PC-3 (cell line): ENCODE measurements around the gene RNU5D-1. TPM values are rescaled to one million over a fixed set of nuclear protein-coding genes. Genes with fewer than 3 reads are reported as not detected.
"Not testable (repeated sequence)": the region's sequence is repeated elsewhere in the genome, so short reads cannot be mapped to it uniquely, and the experiment has no call there.

Experiments used
- ATAC-seq: fragments of 200-7000 bp; cut with Tn5 transposase; 2 replicates; pipeline ENCODE4 v1.9.1; 2020; ENCODE audit warnings: mild to moderate bottlenecking, moderate library complexity
- BruUV-seq: library from RNA; stranded (reverse); fragments of 400-500 nt; replicated peaks from 2 replicates; lab custom pipeline; 2021; lab: Mats Ljungman, UMichigan
- CTCF ChIA-PET: fragments of 300-600 bp; sonication (Branson Sonifier 250); formaldehyde crosslinking; loops from one replicate; lab custom pipeline; 2022; ENCODE audit warnings: antibody characterized with exemption; lab: Charles Lee
- POLR2A ChIA-PET: fragments of 300-600 bp; sonication (Branson Sonifier 250); formaldehyde crosslinking; loops from one replicate; lab custom pipeline; 2022; ENCODE audit warnings: antibody characterized with exemption; ENCODE audit not compliant: unreplicated experiment; lab: Charles Lee
- DNase-seq: peaks from one replicate; pipeline ENCODE4 v3.0.0-alpha.2; 2015
- H2AFZ ChIP-seq: fragments of 300-600 bp; sonication (generic); 2 replicates; pipeline ENCODE4 v1.6.0; 2016; ENCODE audit warnings: antibody characterized with exemption, low read length
- H3F3A ChIP-seq: fragments of 300-600 bp; sonication (generic); one replicate; pipeline ENCODE4 v1.6.0; 2017; ENCODE audit warnings: antibody characterized with exemption, low read length, control low read depth, mild to moderate bottlenecking; ENCODE audit not compliant: unreplicated experiment
- H3K27ac ChIP-seq: fragments of 300-600 bp; sonication (generic); 2 replicates; pipeline ENCODE4 v1.5.1; 2016; ENCODE audit warnings: mild to moderate bottlenecking, low read length
- H3K27me3 ChIP-seq: fragments of 300-600 bp; sonication (generic); 2 replicates; pipeline ENCODE4 v1.6.1; 2016; ENCODE audit warnings: low read length, mixed read lengths
- H3K36me3 ChIP-seq: fragments of 300-600 bp; sonication (generic); 2 replicates; pipeline ENCODE4 v1.6.1; 2016; ENCODE audit warnings: low read depth, mixed run types, low read length, mixed read lengths
- H3K4me1 ChIP-seq: fragments of 300-600 bp; sonication (generic); 2 replicates; pipeline ENCODE4 v1.5.1; 2016; ENCODE audit warnings: low read length; ENCODE audit not compliant: insufficient read depth
- H3K4me2 ChIP-seq: fragments of 300-600 bp; sonication (generic); 2 replicates; pipeline ENCODE4 v1.6.0; 2016; ENCODE audit warnings: low read length
- H3K4me3 ChIP-seq: fragments of 300-600 bp; sonication (generic); 2 replicates; pipeline ENCODE4 v1.5.1; 2016; ENCODE audit warnings: mild to moderate bottlenecking, low read length, mixed read lengths
- H3K79me2 ChIP-seq: fragments of 300-600 bp; sonication (generic); 2 replicates; pipeline ENCODE4 v1.6.1; 2017; ENCODE audit warnings: low read length, mixed read lengths
- H3K9ac ChIP-seq: fragments of 300-600 bp; sonication (generic); 2 replicates; pipeline ENCODE4 v1.6.0; 2016; ENCODE audit warnings: mild to moderate bottlenecking, low read length
- H3K9me2 ChIP-seq: fragments of 300-600 bp; sonication (generic); replicated peaks from 2 replicates; pipeline ENCODE4 v1.6.1; 2016; ENCODE audit warnings: mixed run types, low read length, mixed read lengths
- H3K9me3 ChIP-seq: fragments of 300-600 bp; sonication (generic); 2 replicates; pipeline ENCODE4 v1.6.1; 2016; ENCODE audit warnings: low read length, mixed read lengths
- H4K20me1 ChIP-seq: fragments of 300-600 bp; sonication (generic); 2 replicates; pipeline ENCODE4 v1.6.1; 2016; ENCODE audit warnings: low read length, mixed read lengths
- CTCF ChIP-seq: fragments of 300-600 bp; sonication (generic); conservative IDR thresholded peaks from 2 replicates; pipeline ENCODE4 v1.5.1; 2017; ENCODE audit warnings: antibody characterized with exemption, low read depth, mild to moderate bottlenecking, low read length
- EZH2 ChIP-seq: fragments of 300-600 bp; sonication (generic); IDR thresholded peaks from one replicate; pipeline ENCODE4 v1.6.1; 2017; ENCODE audit warnings: antibody characterized with exemption, mild to moderate bottlenecking, low read length; ENCODE audit not compliant: unreplicated experiment
- EZH2phosphoT487 ChIP-seq: fragments of 300-600 bp; sonication (generic); IDR thresholded peaks from 2 replicates; pipeline ENCODE4 v1.6.1; 2018; ENCODE audit warnings: mild to moderate bottlenecking, antibody characterized with exemption, low read length, borderline replicate concordance
- intact Hi-C: fragments of 100-400 bp; cut with micrococcal nuclease; formaldehyde crosslinking; loops from 2 replicates; pipeline ENCODE4 v1.9.0; 2023
- total RNA-seq: library from RNA; depleted of rRNA; stranded (reverse); fragments of >200 nt; gene quantifications from 2 replicates; pipeline ENCODE4 v1.2.3, GENCODE V29; 2014

RNU5D-1 gene
- total RNA-seq, 1 experiment from 2014 or later, result not detected

DNA sequence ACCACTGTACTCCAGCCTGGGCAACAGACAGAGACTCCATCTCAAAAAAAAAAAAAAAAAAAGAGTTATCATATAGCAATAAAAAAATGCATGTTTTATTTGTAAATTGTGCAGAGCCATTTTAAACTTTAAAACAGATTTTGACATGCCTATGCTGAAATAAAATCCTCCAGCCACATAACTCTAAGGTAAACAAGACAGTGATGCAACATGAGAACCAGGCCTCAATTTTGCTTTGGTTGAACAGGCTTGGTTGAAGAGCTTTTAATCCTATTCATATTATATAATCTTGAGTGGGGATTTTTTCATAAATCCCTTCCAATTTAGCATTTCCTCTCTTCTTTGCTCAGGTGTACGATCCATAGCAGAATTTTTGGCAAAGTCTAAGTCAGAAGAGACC is 30.4 kb downstream of the RNU5D-1 start:
- H3K9ac ChIP-seq, result no peak overlapping the region
- peaks cover 22% of the 10 kb centered on the region for H3K4me1 ChIP-seq
- H4K20me1 ChIP-seq, result no peaks in the 10 kb centered on the region
- ChIA-PET POLR2A (no interaction called here), CTCF (no interaction called here)
- no peaks in the 10 kb centered on the region for H3K9me2 ChIP-seq
- no peaks in the 10 kb centered on the region for H3K27me3 ChIP-seq
- H3K36me3 ChIP-seq, result no peaks in the 10 kb centered on the region
- BruUV-seq, result no TSS peak
- intact Hi-C loops, result no loop called here
- TF ChIP-seq EZH2phosphoT487 (no peak), EZH2 (no peak), CTCF (no peak)
- H3K4me3 ChIP-seq, result no peak overlapping the region
- no peak overlapping the region for H3K27ac ChIP-seq
- no peaks in the 10 kb centered on the region for H3F3A ChIP-seq
- no peaks in the 10 kb centered on the region for H3K79me2 ChIP-seq
- H3K9me3 ChIP-seq, result no peaks in the 10 kb centered on the region
- no peak overlapping the region for H3K4me2 ChIP-seq
- ATAC-seq, result no peak
- H2AFZ ChIP-seq, result no peak overlapping the region
- DNase-seq, result peak; percentile 20

- H2AFZ ChIP-seq, H3K36me3 ChIP-seq, H3K79me2 ChIP-seq, H3K4me3 ChIP-seq, BruUV-seq, H3K9ac ChIP-seq, POLR2A ChIA-PET, H4K20me1 ChIP-seq, H3K27ac ChIP-seq, intact Hi-C loops, H3K4me2 ChIP-seq, ATAC-seq, H3K9me2 ChIP-seq, H3K9me3 ChIP-seq, DNase-seq, CTCF ChIA-PET, H3K27me3 ChIP-seq, H3F3A ChIP-seq: not testable (repeated sequence)
- H3K4me1 ChIP-seq, result peaks cover 22% of the 10 kb centered on the region
Observed at GRCh38 chr1:44699375-44699774, 31.6 kb downstream of the RNU5D-1 start.

- intact Hi-C loops, result no loop called here
- Histone ChIP-seq H3K4me2 (no peak overlapping the region), H3K36me3 (no peaks in the 10 kb centered on the region), H4K20me1 (no peaks in the 10 kb centered on the region), H3K4me1 (peaks cover 19% of the 10 kb centered on the region), H3K9me2 (no peaks in the 10 kb centered on the region), H3K27me3 (no peaks in the 10 kb centered on the region), H3K9me3 (no peaks in the 10 kb centered on the region), H3K79me2 (no peaks in the 10 kb centered on the region), H2AFZ (no peak overlapping the region), H3K4me3 (no peak overlapping the region), H3K27ac (0 out of 2 replicates have a peak overlapping the region, but pooled peaks have one; percentile 10), H3K9ac (no peak overlapping the region), H3F3A (no peaks in the 10 kb centered on the region)
- ChIA-PET CTCF (no interaction called here), POLR2A (no interaction called here)
- no peak for ATAC-seq
- TF ChIP-seq EZH2, result no peak
- no peak for TF ChIP-seq EZH2phosphoT487
- no peak for TF ChIP-seq CTCF
- BruUV-seq, result no TSS peak
- peak; percentile 56 for DNase-seq
Observed at GRCh38 chr1:44698138-44698537, 32.8 kb downstream of the RNU5D-1 start.
